SK-N-SH (cell line): ENCODE measurements around the gene CLEC20A. TPM values are rescaled to one million over a fixed set of nuclear protein-coding genes. Genes with fewer than 3 reads are reported as not detected.

ENCODE experiments used
- CTCF ChIA-PET: fragments of 300-600, 350-600 bp; formaldehyde crosslinking; extraction: SDS; loops from one replicate; lab custom pipeline; 2021; lab: Yijun Ruan, JAX
- POLR2A ChIA-PET: fragments of 350-600 bp; sonication (Branson Sonifier 250); formaldehyde crosslinking; extraction: SDS; loops from one replicate; lab custom pipeline; 2020; ENCODE audit warnings: antibody characterized with exemption, inconsistent platforms; lab: Yijun Ruan, JAX
- DNase-seq: peaks from one replicate; pipeline ENCODE4 v3.0.0; 2012
- H2AFZ ChIP-seq: fragments of 200-600 bp; sonication (generic); 2 replicates; pipeline ENCODE4 v1.8.1; 2016; ENCODE audit warnings: antibody characterized with exemption, mild to moderate bottlenecking, low read depth
- H3F3A ChIP-seq: fragments of 200-600 bp; sonication (generic); replicated peaks from 2 replicates; pipeline ENCODE3; 2016; ENCODE audit warnings: antibody characterized with exemption, mild to moderate bottlenecking; ENCODE audit not compliant: insufficient read depth
- H3K27ac ChIP-seq, 2 experiments: fragments of 200-500 bp in 1 of 2; fragments of 200-600 bp in 1 of 2; sonication (Bioruptor generic) in 1 of 2; sonication (generic), shearing (Covaris generic) in 1 of 2; 2 replicates each; pipeline versions ENCODE4 v1.5.1 to v1.6.1; 2014 to 2016; ENCODE audit warnings: low read depth in 2 of 2, inconsistent platforms in 1 of 2, low read length in 1 of 2, mild to moderate bottlenecking in 1 of 2, mixed read lengths in 1 of 2
- H3K27me3 ChIP-seq: fragments of 200-600 bp; sonication (generic), shearing (Covaris generic); 2 replicates; pipeline ENCODE4 v1.6.1; 2016; ENCODE audit warnings: mixed run types; ENCODE audit not compliant: insufficient read depth
- H3K36me3 ChIP-seq, 2 experiments: fragments of 200-500 bp in 1 of 2; fragments of 200-600 bp in 1 of 2; sonication (Bioruptor generic) in 1 of 2; sonication (generic) in 1 of 2; replicated peaks in 1 of 2; 2 replicates each; pipeline versions ENCODE3 to v1.5.1; 2014 to 2016; ENCODE audit warnings: low read length in 1 of 2, mild to moderate bottlenecking in 1 of 2; ENCODE audit not compliant: insufficient read depth in 2 of 2, control insufficient read depth in 1 of 2
- H3K4me1 ChIP-seq, 2 experiments: fragments of 200-500 bp in 1 of 2; fragments of 200-600 bp in 1 of 2; sonication (Bioruptor generic) in 1 of 2; sonication (generic), shearing (Covaris generic) in 1 of 2; 2 replicates each; pipeline versions ENCODE4 v1.5.1 to v1.6.1; 2014 to 2016; ENCODE audit warnings: low read depth in 1 of 2, low read length in 1 of 2, mixed run types in 1 of 2; ENCODE audit not compliant: insufficient read depth in 2 of 2, control insufficient read depth in 1 of 2
- H3K4me2 ChIP-seq: fragments of 200-600 bp; sonication (generic), shearing (Covaris generic); 2 replicates; pipeline ENCODE4 v1.6.1; 2017; ENCODE audit warnings: mixed run types
- H3K4me3 ChIP-seq, 2 experiments: fragments of 200-500 bp in 1 of 2; fragments of 200-600 bp in 1 of 2; sonication (Bioruptor generic) in 1 of 2; sonication (generic), shearing (Covaris generic) in 1 of 2; 2 replicates each; pipeline versions ENCODE4 v1.5.1 to v1.8.1; 2014 to 2016; ENCODE audit warnings: low read depth in 2 of 2, inconsistent platforms in 1 of 2, low read length in 1 of 2, mild to moderate bottlenecking in 1 of 2, mixed read lengths in 1 of 2, moderate library complexity in 1 of 2
- H3K79me2 ChIP-seq: fragments of 200-600 bp; sonication (generic); 2 replicates; pipeline ENCODE4 v1.8.1; 2017; ENCODE audit warnings: mild to moderate bottlenecking; ENCODE audit not compliant: insufficient read depth
- H3K9ac ChIP-seq: fragments of 200-600 bp; sonication (generic); 2 replicates; pipeline ENCODE4 v1.6.1; 2017; ENCODE audit warnings: mixed run types
- H3K9me2 ChIP-seq: fragments of 200-600 bp; sonication (generic); 2 replicates; pipeline ENCODE4 v1.6.1; 2017; ENCODE audit warnings: mixed run types
- H3K9me3 ChIP-seq: fragments of 200-600 bp; sonication (generic); 2 replicates; pipeline ENCODE4 v1.6.1; 2017; ENCODE audit warnings: mixed run types, mild to moderate bottlenecking, moderate library complexity
- H4K20me1 ChIP-seq: fragments of 200-600 bp; sonication (generic); 2 replicates; pipeline ENCODE4 v1.6.1; 2017; ENCODE audit warnings: mild to moderate bottlenecking, mixed run types; ENCODE audit not compliant: insufficient read depth
- CHD2 ChIP-seq: fragments of 150-350 bp; IDR thresholded peaks from 2 replicates; pipeline ENCODE4 v1.6.1; 2018; ENCODE audit warnings: low read length; ENCODE audit not compliant: partially characterized antibody
- CTCF ChIP-seq: fragments of 200-600 bp; sonication (generic); IDR thresholded peaks from 2 replicates; pipeline ENCODE4 v1.6.1; 2017; ENCODE audit warnings: antibody characterized with exemption, mild to moderate bottlenecking, moderate library complexity
- EP300 ChIP-seq, 2 experiments: IDR thresholded peaks; 2 replicates each; pipeline versions ENCODE4 v1.4.0 to v1.6.1; 2012; ENCODE audit warnings: borderline replicate concordance in 1 of 2, low read depth in 1 of 2, low read length in 1 of 2
- EZH2phosphoT487 ChIP-seq: fragments of 200-600 bp; sonication (generic); IDR thresholded peaks from 2 replicates; pipeline ENCODE4 v1.6.1; 2017; ENCODE audit warnings: low read depth, mixed run types, mild to moderate bottlenecking, antibody characterized with exemption, moderate library complexity, borderline replicate concordance
- FOSL2 ChIP-seq: IDR thresholded peaks from 2 replicates; pipeline ENCODE4 v1.4.0; 2012; ENCODE audit warnings: low read depth, mild to moderate bottlenecking, moderate library complexity, borderline replicate concordance
- FOXM1 ChIP-seq: IDR thresholded peaks from 2 replicates; pipeline ENCODE4 v1.4.0; 2012; ENCODE audit warnings: low read depth, mild to moderate bottlenecking
- GABPA ChIP-seq: IDR thresholded peaks from 2 replicates; pipeline ENCODE4 v1.4.0; 2012; ENCODE audit warnings: low read depth, mild to moderate bottlenecking
- IRF3 ChIP-seq: fragments of 150-350 bp; IDR thresholded peaks from 2 replicates; pipeline ENCODE4 v1.6.1; 2016; ENCODE audit warnings: mild to moderate bottlenecking, low read depth, low read length
- MAX ChIP-seq: IDR thresholded peaks from 2 replicates; pipeline ENCODE4 v1.4.0; 2012; ENCODE audit warnings: low read depth
- MEF2A ChIP-seq: IDR thresholded peaks from 2 replicates; pipeline ENCODE4 v1.4.0; 2012; ENCODE audit warnings: low read depth, borderline replicate concordance
- MXI1 ChIP-seq: IDR thresholded peaks from 2 replicates; pipeline ENCODE4 v1.6.1; 2012; ENCODE audit warnings: mild to moderate bottlenecking, low read depth, low read length, improper control_type of control experiment
- POLR2AphosphoS5 ChIP-seq: IDR thresholded peaks from 2 replicates; pipeline ENCODE4 v1.6.1; 2012; ENCODE audit warnings: low read depth, low read length
- RAD21 ChIP-seq: IDR thresholded peaks from 2 replicates; pipeline ENCODE4 v1.6.1; 2012; ENCODE audit warnings: mild to moderate bottlenecking, low read length
- SIN3A ChIP-seq: IDR thresholded peaks from 2 replicates; pipeline ENCODE4 v1.6.1; 2012; ENCODE audit warnings: low read depth, mild to moderate bottlenecking, low read length, moderate library complexity, borderline replicate concordance
- SMC3 ChIP-seq: IDR thresholded peaks from 2 replicates; pipeline ENCODE4 v1.6.1; 2012; ENCODE audit warnings: low read depth, low read length, improper control_type of control experiment
- TAF1 ChIP-seq: IDR thresholded peaks from 2 replicates; pipeline ENCODE4 v1.6.1; 2012; ENCODE audit warnings: low read depth, mild to moderate bottlenecking, low read length, moderate library complexity, borderline replicate concordance
- TEAD4 ChIP-seq: IDR thresholded peaks from 2 replicates; pipeline ENCODE4 v1.4.0; 2012; ENCODE audit warnings: mild to moderate bottlenecking, borderline replicate concordance; ENCODE audit not compliant: insufficient read depth
- USF2 ChIP-seq: fragments of 150-350 bp; IDR thresholded peaks from 2 replicates; pipeline ENCODE4 v1.6.1; 2017; ENCODE audit warnings: antibody characterized with exemption, low read length, low read depth, borderline replicate concordance
- YY1 ChIP-seq: IDR thresholded peaks from 2 replicates; pipeline ENCODE4 v1.4.0; 2012; ENCODE audit warnings: low read depth, mild to moderate bottlenecking
- ZBTB33 ChIP-seq: IDR thresholded peaks from 2 replicates; pipeline ENCODE4 v1.4.0; 2012; ENCODE audit warnings: low read depth, borderline replicate concordance
- WGBS: methylation state at CpG from one replicate; pipeline ENCODE4 v1.1.6; 2017; ENCODE audit warnings: low lambda C conversion rate; 5-methylcytosine and 5-hydroxymethylcytosine counted together
- polyA plus RNA-seq, 3 experiments: library from polyadenylated mRNA; depleted of rRNA; stranded (reverse); fragments of >200 nt; gene quantifications; 2 replicates each; pipeline ENCODE4 v1.2.3, GENCODE V29; 2012
- TF ChIP-seq, protein P1 (sequence below): IDR thresholded peaks from 2 replicates; pipeline ENCODE4 v1.6.1; 2012; ENCODE audit warnings: mild to moderate bottlenecking, low read depth, low read length, moderate library complexity

Gene CLEC20A
- polyA plus RNA-seq, 1 of the 3 experiments (the other 2 are of a cell fraction), result not detected

DNA sequence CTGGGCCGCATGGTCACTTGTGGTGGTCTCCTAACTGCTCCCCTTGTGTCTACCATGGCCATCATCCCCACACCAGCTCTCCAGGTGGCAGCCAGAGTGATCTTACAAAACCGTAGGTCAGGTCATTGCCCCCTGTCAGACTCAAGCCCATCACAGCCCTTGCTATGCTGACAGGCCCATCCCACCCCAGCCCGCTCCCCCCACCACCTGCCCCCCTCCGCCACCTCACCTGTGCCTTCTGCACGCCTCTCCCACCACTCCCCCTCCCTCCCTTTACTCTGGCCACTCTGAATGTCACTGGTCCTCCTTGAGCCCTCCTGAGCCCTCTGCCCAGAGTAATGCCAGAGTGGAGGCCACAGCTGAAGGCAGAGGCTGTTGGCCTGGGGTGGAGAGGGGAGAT lies 44.6 kb upstream of the CLEC20A start (continued):
- no peak for TF ChIP-seq IRF3
- TF ChIP-seq GABPA, result no peak
- TF ChIP-seq EZH2phosphoT487, result no peak

- 41% methylated on average over 7 of the region's 7 CpGs for WGBS
- Histone ChIP-seq H3K9me3 (no peaks in the 10 kb centered on the region), H3K4me2 (peak overlapping the region; percentile 25; the same call in 1 of the 2 replicates), H3K9me2 (no peaks in the 10 kb centered on the region), H3K4me3 (no peak overlapping the region), H4K20me1 (no peaks in the 10 kb centered on the region), H3K4me1 (peaks cover 32 to 43% of the 10 kb centered on the region in 2 experiments), H3K27me3 (no peaks in the 10 kb centered on the region), H3K9ac (no peak overlapping the region), H3K27ac (no peak overlapping the region; a peak in 1 of 4 replicates), H2AFZ (no peak overlapping the region), H3K79me2 (peaks cover 13% of the 10 kb centered on the region), H3F3A (peaks cover 18% of the 10 kb centered on the region), H3K36me3 (peaks cover 0 to under 1% of the 10 kb centered on the region in 2 experiments)
- CTCF ChIA-PET, result interaction anchor here (0.7 to 10.8 kb wide), 7 partner anchors 8 to 464 kb away, joined by 3 to 243 read pairs (median 16); no protein-coding TSS in a partner anchor
- no peak for DNase-seq
- POLR2A ChIA-PET, result no interaction called here
- TF ChIP-seq TAF1, result no peak
- no peak for TF ChIP-seq ZBTB33
- peak; percentile 67; the same call in 1 of the 2 replicates for TF ChIP-seq FOSL2
- no peak for TF ChIP-seq USF2
- TF ChIP-seq SIN3A, result no peak
- TF ChIP-seq GABPA, result no peak
- no peak for TF ChIP-seq MEF2A
- TF ChIP-seq SMC3, result no peak
- no peak for TF ChIP-seq YY1
- TF ChIP-seq MAX, result peak; percentile 84
- no peak for TF ChIP-seq FOXM1
- TF ChIP-seq EP300 (IDR thresholded peaks at IDR 0.05; ENCODE audit: borderline replicate concordance in 1 of 2, low read depth in 1 of 2, low read length in 1 of 2), result no peak
- no peak for TF ChIP-seq POLR2AphosphoS5
- no peak for TF ChIP-seq CHD2
- TF ChIP-seq TEAD4, result no peak
- no peak for TF ChIP-seq RAD21
- no peak for TF ChIP-seq MXI1
- TF ChIP-seq, protein P1, sequence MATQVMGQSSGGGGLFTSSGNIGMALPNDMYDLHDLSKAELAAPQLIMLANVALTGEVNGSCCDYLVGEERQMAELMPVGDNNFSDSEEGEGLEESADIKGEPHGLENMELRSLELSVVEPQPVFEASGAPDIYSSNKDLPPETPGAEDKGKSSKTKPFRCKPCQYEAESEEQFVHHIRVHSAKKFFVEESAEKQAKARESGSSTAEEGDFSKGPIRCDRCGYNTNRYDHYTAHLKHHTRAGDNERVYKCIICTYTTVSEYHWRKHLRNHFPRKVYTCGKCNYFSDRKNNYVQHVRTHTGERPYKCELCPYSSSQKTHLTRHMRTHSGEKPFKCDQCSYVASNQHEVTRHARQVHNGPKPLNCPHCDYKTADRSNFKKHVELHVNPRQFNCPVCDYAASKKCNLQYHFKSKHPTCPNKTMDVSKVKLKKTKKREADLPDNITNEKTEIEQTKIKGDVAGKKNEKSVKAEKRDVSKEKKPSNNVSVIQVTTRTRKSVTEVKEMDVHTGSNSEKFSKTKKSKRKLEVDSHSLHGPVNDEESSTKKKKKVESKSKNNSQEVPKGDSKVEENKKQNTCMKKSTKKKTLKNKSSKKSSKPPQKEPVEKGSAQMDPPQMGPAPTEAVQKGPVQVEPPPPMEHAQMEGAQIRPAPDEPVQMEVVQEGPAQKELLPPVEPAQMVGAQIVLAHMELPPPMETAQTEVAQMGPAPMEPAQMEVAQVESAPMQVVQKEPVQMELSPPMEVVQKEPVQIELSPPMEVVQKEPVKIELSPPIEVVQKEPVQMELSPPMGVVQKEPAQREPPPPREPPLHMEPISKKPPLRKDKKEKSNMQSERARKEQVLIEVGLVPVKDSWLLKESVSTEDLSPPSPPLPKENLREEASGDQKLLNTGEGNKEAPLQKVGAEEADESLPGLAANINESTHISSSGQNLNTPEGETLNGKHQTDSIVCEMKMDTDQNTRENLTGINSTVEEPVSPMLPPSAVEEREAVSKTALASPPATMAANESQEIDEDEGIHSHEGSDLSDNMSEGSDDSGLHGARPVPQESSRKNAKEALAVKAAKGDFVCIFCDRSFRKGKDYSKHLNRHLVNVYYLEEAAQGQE, result no peak
- TF ChIP-seq CTCF, result no peak
- no peak for TF ChIP-seq EZH2phosphoT487
Observed at GRCh38 chr1:178540646-178541045, 43.9 kb upstream of the CLEC20A start.
